Stomach (tissue), 9 donors: Measurements from ENCODE around the gene TSPAN33. TPM values are rescaled to one million over a fixed set of nuclear protein-coding genes. Genes with fewer than 3 reads are reported as not detected.
"Not testable (repeated sequence)": the region's sequence is repeated elsewhere in the genome, so short reads cannot be mapped to it uniquely, and the experiment has no call there.

Source experiments
- DNase-seq, 2 donors: peaks; one replicate each; pipeline versions ENCODE4 v3.0.0 to v3.0.0-alpha.2; 2013 to 2019
- H3K27ac ChIP-seq, 5 donors: fragments of 200-600 bp in 4 of 5; sonication (generic) in 4 of 5; one replicate each; pipeline ENCODE4 v1.5.1; 2013 to 2019; ENCODE audit warnings: mild to moderate bottlenecking in 1 of 5, moderate library complexity in 1 of 5
- H3K27me3 ChIP-seq, 3 donors: fragments of 200-600 bp; sonication (generic); one replicate each; pipeline ENCODE4 v1.5.1; 2017 to 2019; ENCODE audit warnings: mixed run types in 1 of 3
- H3K36me3 ChIP-seq, 4 donors: fragments of 200-600 bp; sonication (generic); 1 replicate in 3 of 4; 2 replicates in 1 of 4; pipeline ENCODE4 v1.5.1; 2016 to 2019
- H3K4me1 ChIP-seq, 4 donors: fragments of 200-600 bp; sonication (generic); one replicate each; pipeline ENCODE4 v1.5.1; 2016 to 2019
- H3K4me3 ChIP-seq, 4 donors: fragments of 200-600 bp; sonication (generic) in 3 of 4; one replicate each; pipeline ENCODE4 v1.5.1; 2016 to 2019; ENCODE audit warnings: mild to moderate bottlenecking in 1 of 4
- H3K9me3 ChIP-seq, 4 donors: fragments of 200-600 bp; sonication (generic); one replicate each; pipeline ENCODE4 v1.5.1; 2016 to 2019
- CTCF ChIP-seq, 7 experiments: fragments of 450-650 bp in 4 of 7; fragments of 200-600 bp in 3 of 7; sonication (generic) in 3 of 7; IDR thresholded peaks; one replicate each; pipeline ENCODE4 v1.5.1; 2016 to 2019; ENCODE audit warnings: antibody characterized with exemption in 7 of 7, control low read depth in 2 of 7, mild to moderate bottlenecking in 1 of 7
- EP300 ChIP-seq: sonication (generic); formaldehyde crosslinking; IDR thresholded peaks from one replicate; pipeline ENCODE4 v1.6.1; 2017; ENCODE audit warnings: antibody characterized with exemption
- POLR2A ChIP-seq, 4 donors: fragments of 450-650 bp; IDR thresholded peaks; one replicate each; pipeline ENCODE4 v1.6.1; 2016; ENCODE audit warnings: antibody characterized with exemption in 4 of 4, control low read depth in 2 of 4, mild to moderate bottlenecking in 1 of 4, moderate library complexity in 1 of 4
- POLR2AphosphoS5 ChIP-seq, 3 donors: sonication (generic); formaldehyde crosslinking; IDR thresholded peaks; one replicate each; pipeline ENCODE4 v1.6.1; 2016; ENCODE audit warnings: antibody characterized with exemption in 3 of 3
- WGBS, 5 donors: extraction: QIAGEN DNeasy Blood & Tissue Kit in 3 of 5; methylation state at CpG; one replicate each; pipeline versions ENCODE4 v1.1.5 to v1.1.7; 2013 to 2018; 5-methylcytosine and 5-hydroxymethylcytosine counted together
- intact Hi-C: fragments of 100-400 bp; cut with DNase I; formaldehyde crosslinking; loops from one replicate; pipeline ENCODE4 v1.15.1; 2023; ENCODE audit warnings: low total_unique reads
- polyA plus RNA-seq, 3 donors: library from polyadenylated mRNA; stranded (reverse); fragments of 200-250 nt; gene quantifications; one replicate each; pipeline ENCODE4 v1.2.3, GENCODE V29; 2013
- total RNA-seq, 5 donors: library from RNA; depleted of rRNA; stranded (reverse); fragments of >200 nt; gene quantifications; one replicate each; pipeline versions ENCODE4 v1.1.0 to v1.2.3, GENCODE V29; 2014 to 2016
- donor health status: healthy with polysubstance abuse.
- donor health status: Bipolar disorder and iron deficiency.
- donor health status: healthy.

TSPAN33 gene
- total and polyA plus RNA-seq, 8 donors = 1.8 to 20.9 (median 8.5) TPM

- Histone ChIP-seq H3K4me3 (no peak overlapping the region), H3K27me3 (no peaks in the 10 kb centered on the region), H3K9me3 (peaks cover 0 to 19% (median 13%) of the 10 kb centered on the region in 4 donors), H3K4me1 (no peaks in the 10 kb centered on the region), H3K27ac (no peak overlapping the region), H3K36me3 (no peaks in the 10 kb centered on the region)
- WGBS, 5 donors = 81 to 97% (median 86%) methylated on average over 3 of the region's 3 CpGs
- TF ChIP-seq POLR2A (IDR thresholded peaks at IDR 0.05) (no peak), EP300 (no peak), CTCF (IDR thresholded peaks at IDR 0.05) (no peak), POLR2AphosphoS5 (IDR thresholded peaks at IDR 0.05) (no peak)
- intact Hi-C loops = no loop called here
- DNase-seq = no peak
Measured at GRCh38 chr7:129118976-129119375, 25.5 kb upstream of the TSPAN33 start.

GRCh38 chr7:129121501-129122077 is 22.9 kb upstream of the TSPAN33 start:
- H3K4me3 ChIP-seq = not testable (repeated sequence)

GRCh38 chr7:129122078-129122750 is 22.3 kb upstream of the TSPAN33 start:
- no peaks in the 10 kb centered on the region for H3K36me3 ChIP-seq
- 66 to 79% (median 75%) methylated on average over 2 of the region's 2 CpGs for WGBS, 5 donors
- peaks cover 0 to 8% (median 0%) of the 10 kb centered on the region in 3 donors for H3K27me3 ChIP-seq
- TF ChIP-seq CTCF (IDR thresholded peaks at IDR 0.05) = no peak
- no peak for TF ChIP-seq EP300
- TF ChIP-seq POLR2AphosphoS5 (IDR thresholded peaks at IDR 0.05) = no peak
- TF ChIP-seq POLR2A (IDR thresholded peaks at IDR 0.05) = no peak
- no peak overlapping the region for H3K27ac ChIP-seq
- H3K4me1 ChIP-seq = no peaks in the 10 kb centered on the region
- intact Hi-C loops = no loop called here
- no peak for DNase-seq
- no peak overlapping the region for H3K4me3 ChIP-seq
- H3K9me3 ChIP-seq = peaks cover 0 to 11% (median 5%) of the 10 kb centered on the region in 4 donors

More at GRCh38 chr7:129121501-129122077, 22.9 kb upstream of the TSPAN33 start:
- H3K27me3 ChIP-seq, H3K36me3 ChIP-seq, intact Hi-C loops, DNase-seq, H3K4me1 ChIP-seq, H3K27ac ChIP-seq: not testable (repeated sequence)
- H3K9me3 ChIP-seq = peaks cover 0 to 11% (median 5%) of the 10 kb centered on the region in 4 donors
- 71 to 90% (median 80%) methylated on average over 3 of the region's 3 CpGs for WGBS, 5 donors

- no peaks in the 10 kb centered on the region for H3K4me1 ChIP-seq
- no peak overlapping the region for H3K4me3 ChIP-seq
- 73 to 86% (median 78%) methylated on average over 4 of the region's 4 CpGs for WGBS, 5 donors
- TF ChIP-seq EP300 = no peak
- no peak for TF ChIP-seq CTCF (IDR thresholded peaks at IDR 0.05)
- no peak for TF ChIP-seq POLR2AphosphoS5 (IDR thresholded peaks at IDR 0.05)
- no peak for TF ChIP-seq POLR2A (IDR thresholded peaks at IDR 0.05)
- peaks cover 0 to 11% (median 5%) of the 10 kb centered on the region in 4 donors for H3K9me3 ChIP-seq
- peaks cover 0 to 13% (median 0%) of the 10 kb centered on the region in 3 donors for H3K27me3 ChIP-seq
- no peak overlapping the region for H3K27ac ChIP-seq
- no peaks in the 10 kb centered on the region for H3K36me3 ChIP-seq
- no peak for DNase-seq
- intact Hi-C loops = no loop called here
Measured at GRCh38 chr7:129122751-129123509, 21.6 kb upstream of the TSPAN33 start.
